IMR-90 (cell line): Measurements from ENCODE around the gene OPTN. TPM values are rescaled to one million over a fixed set of nuclear protein-coding genes. Genes with fewer than 3 reads are reported as not detected.

Source experiments
- ATAC-seq: fragments of 200-7000 bp; cut with Tn5 transposase; 2 replicates; pipeline ENCODE4 v1.9.1; 2020; ENCODE audit warnings: low read depth, mild to moderate bottlenecking, moderate library complexity
- BruUV-seq: library from RNA; stranded (reverse); fragments of 400-500 nt; replicated peaks from 2 replicates; lab custom pipeline; 2021; lab: Mats Ljungman, UMichigan
- CTCF ChIA-PET: fragments of 300-600 bp; formaldehyde crosslinking; extraction: SDS; loops from one replicate; lab custom pipeline; 2021; ENCODE audit warnings: antibody characterized with exemption; lab: Yijun Ruan, JAX
- POLR2A ChIA-PET: fragments of 300-600 bp; sonication (Branson Sonifier 250); formaldehyde crosslinking; loops from one replicate; lab custom pipeline; 2022; ENCODE audit warnings: antibody characterized with exemption; ENCODE audit not compliant: unreplicated experiment; lab: Charles Lee
- DNase-seq: peaks from one replicate; pipeline ENCODE4 v3.0.0; 2013
- H2AFZ ChIP-seq: replicated peaks from 2 replicates; pipeline ENCODE3; 2013; ENCODE audit warnings: low read length, mild to moderate bottlenecking; ENCODE audit not compliant: poor library complexity
- H2AK5ac ChIP-seq: 2 replicates; pipeline ENCODE4 v1.6.1; 2013; ENCODE audit warnings: low read depth, low read length, inconsistent platforms
- H2AK9ac ChIP-seq: replicated peaks from 2 replicates; pipeline ENCODE3; 2013; ENCODE audit warnings: mild to moderate bottlenecking, low read depth, low read length, moderate library complexity; ENCODE audit not compliant: poor library complexity
- H2BK120ac ChIP-seq: 2 replicates; pipeline ENCODE4 v1.6.1; 2013; ENCODE audit warnings: low read depth, low read length, inconsistent platforms
- H2BK15ac ChIP-seq: 3 replicates; pipeline ENCODE4 v1.6.1; 2013; ENCODE audit warnings: low read depth, low read length, inconsistent platforms
- H2BK20ac ChIP-seq: 2 replicates; pipeline ENCODE4 v1.6.1; 2013; ENCODE audit warnings: low read depth, mild to moderate bottlenecking, inconsistent platforms, low read length, moderate library complexity
- H2BK5ac ChIP-seq: 2 replicates; pipeline ENCODE4 v1.6.1; 2013; ENCODE audit warnings: mild to moderate bottlenecking, low read depth, low read length, inconsistent platforms; ENCODE audit not compliant: poor library complexity, severe bottlenecking
- H3K14ac ChIP-seq: replicated peaks from 2 replicates; pipeline ENCODE4 v1.6.1; 2013; ENCODE audit warnings: low read depth, low read length, inconsistent platforms
- H3K18ac ChIP-seq: 2 replicates; pipeline ENCODE4 v1.6.1; 2013; ENCODE audit warnings: low read depth, low read length, control low read depth
- H3K23ac ChIP-seq: 2 replicates; pipeline ENCODE4 v1.6.1; 2013; ENCODE audit warnings: low read depth, low read length, inconsistent platforms
- H3K27ac ChIP-seq: 2 replicates; pipeline ENCODE4 v1.5.1; 2013; ENCODE audit warnings: mild to moderate bottlenecking, control low read depth, low read length; ENCODE audit not compliant: insufficient read depth
- H3K27me3 ChIP-seq: 2 replicates; pipeline ENCODE4 v1.6.1; 2013; ENCODE audit warnings: low read length; ENCODE audit not compliant: control insufficient read depth, insufficient read depth
- H3K36me3 ChIP-seq: 2 replicates; pipeline ENCODE4 v1.6.1; 2013; ENCODE audit warnings: low read length, mixed read lengths; ENCODE audit not compliant: control insufficient read depth, insufficient read depth
- H3K4ac ChIP-seq: 2 replicates; pipeline ENCODE4 v1.6.1; 2013; ENCODE audit warnings: low read depth, low read length, inconsistent platforms
- H3K4me1 ChIP-seq: 2 replicates; pipeline ENCODE4 v1.6.1; 2013; ENCODE audit warnings: low read length, mixed read lengths; ENCODE audit not compliant: control insufficient read depth, insufficient read depth
- H3K4me2 ChIP-seq: 2 replicates; pipeline ENCODE4 v1.6.1; 2013; ENCODE audit warnings: low read depth, mild to moderate bottlenecking, control low read depth, low read length, moderate library complexity
- H3K4me3 ChIP-seq: 2 replicates; pipeline ENCODE4 v1.5.1; 2013; ENCODE audit warnings: low read depth, mild to moderate bottlenecking, control low read depth, low read length, moderate library complexity; ENCODE audit not compliant: insufficient read depth
- H3K56ac ChIP-seq: 2 replicates; pipeline ENCODE4 v1.6.1; 2013; ENCODE audit warnings: low read length, inconsistent platforms; ENCODE audit not compliant: insufficient read depth; ENCODE audit errors: extremely low read depth
- H3K79me1 ChIP-seq, 2 experiments: 2 replicates each; pipeline ENCODE4 v1.6.1; 2013; ENCODE audit warnings: low read length in 2 of 2, inconsistent platforms in 1 of 2, low read depth in 1 of 2
- H3K9ac ChIP-seq: 2 replicates; pipeline ENCODE4 v1.6.1; 2013; ENCODE audit warnings: low read depth, low read length, control low read depth
- H3K9me1 ChIP-seq: 2 replicates; pipeline ENCODE4 v1.6.1; 2013; ENCODE audit warnings: low read length, inconsistent platforms; ENCODE audit not compliant: insufficient read depth
- H3K9me3 ChIP-seq: 2 replicates; pipeline ENCODE4 v1.6.1; 2013; ENCODE audit warnings: low read length; ENCODE audit not compliant: control insufficient read depth, insufficient read depth
- H4K20me1 ChIP-seq: 2 replicates; pipeline ENCODE4 v1.6.1; 2013; ENCODE audit warnings: low read length, inconsistent platforms; ENCODE audit not compliant: insufficient read depth
- H4K5ac ChIP-seq: 2 replicates; pipeline ENCODE4 v1.6.1; 2013; ENCODE audit warnings: mild to moderate bottlenecking, low read depth, low read length, control low read depth
- H4K8ac ChIP-seq, 2 experiments: 2 replicates each; pipeline ENCODE4 v1.6.1; 2013; ENCODE audit warnings: low read depth in 2 of 2, low read length in 2 of 2, control low read depth in 1 of 2, inconsistent platforms in 1 of 2
- H4K91ac ChIP-seq: 2 replicates; pipeline ENCODE4 v1.6.1; 2013; ENCODE audit warnings: low read depth, low read length, inconsistent platforms; ENCODE audit not compliant: insufficient read depth
- NFE2L2 ChIP-seq: fragments of 150-350 bp; IDR thresholded peaks from 2 replicates; pipeline ENCODE4 v1.6.1; 2016; ENCODE audit warnings: low read depth, mild to moderate bottlenecking, low read length
- RAD21 ChIP-seq: IDR thresholded peaks from 2 replicates; pipeline ENCODE4 v1.6.1; 2012; ENCODE audit warnings: low read length, improper control_type of control experiment
- RFX5 ChIP-seq: IDR thresholded peaks from 2 replicates; pipeline ENCODE4 v1.8.0; 2012; ENCODE audit warnings: low read depth, mild to moderate bottlenecking, low read length, moderate library complexity
- WGBS, 2 experiments: methylation state at CpG; one replicate each; pipeline versions ENCODE4 v1.1.5 to v1.1.7; 2013; ENCODE audit warnings: missing lambda C conversion rate in 2 of 2; ENCODE audit not compliant: insufficient read length in 1 of 2; ENCODE audit errors: extremely low coverage in 2 of 2; 5-methylcytosine and 5-hydroxymethylcytosine counted together
- dilution Hi-C: fragments of 300-500 bp; cut with HindIII; formaldehyde crosslinking; loops from one replicate; pipeline ENCODE4 v1.14.3; 2018; ENCODE audit warnings: low sequenced_read_pairs; ENCODE audit not compliant: unreplicated experiment
- in situ Hi-C: fragments of 300-500 bp; cut with MboI; formaldehyde crosslinking; loops from 3 replicates; pipeline ENCODE4 v1.14.3; 2019; ENCODE audit warnings: low sequenced_read_pairs, inconsistent platforms, mixed read lengths
- intact Hi-C: fragments of 100-400 bp; cut with micrococcal nuclease; formaldehyde crosslinking; loops from 2 replicates; pipeline ENCODE4 v1.10.0; 2022
- polyA plus RNA-seq, 3 experiments: library from polyadenylated mRNA; depleted of rRNA; stranded (reverse); fragments of >200 nt; gene quantifications; 2 replicates each; pipeline ENCODE4 v1.2.3, GENCODE V29; 2012; ENCODE audit warnings: low replicate concordance in 1 of 3
- total RNA-seq: library from RNA; depleted of rRNA; stranded (reverse); fragments of >200 nt; gene quantifications from 2 replicates; pipeline ENCODE4 v1.2.3, GENCODE V29; 2012

Gene OPTN
- total and polyA plus RNA-seq, 2 of the 4 experiments (the other 2 are of a cell fraction): 34.8 to 41.4 TPM

DNA sequence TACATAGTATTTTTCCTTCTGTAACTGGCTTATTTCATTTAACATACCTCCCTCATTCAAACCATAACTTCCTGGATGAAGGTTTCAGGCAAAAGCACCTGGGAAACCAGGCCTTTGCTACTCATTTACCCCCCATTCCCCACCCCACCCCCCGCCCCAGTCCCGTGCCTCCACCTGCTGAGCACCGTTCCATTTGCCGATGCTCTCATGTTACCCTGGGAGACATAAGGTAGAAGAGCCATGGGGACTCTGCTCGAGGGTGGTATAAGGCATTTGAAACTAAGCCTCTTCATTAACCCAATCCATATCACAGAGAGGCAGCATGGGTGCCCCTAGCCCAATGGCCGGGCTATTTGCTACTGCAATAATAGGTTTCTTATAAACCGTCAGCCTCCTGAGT, 39.2 kb downstream of the OPTN start:
- Histone ChIP-seq H3K4me3 (no peak overlapping the region), H2BK20ac (no peak overlapping the region), H3K4ac (no peak overlapping the region), H2BK5ac (no peak overlapping the region), H3K18ac (no peak overlapping the region), H2AK5ac (no peak overlapping the region), H3K14ac (no peak overlapping the region), H2AK9ac (no peak overlapping the region), H3K4me2 (no peak overlapping the region), H4K5ac (no peak overlapping the region), H3K27ac (no peak overlapping the region), H4K91ac (no peak overlapping the region), H3K36me3 (peaks cover 37% of the 10 kb centered on the region), H2BK120ac (no peak overlapping the region), H4K8ac (no peak overlapping the region), H3K79me1 (no peaks in the 10 kb centered on the region), H4K20me1 (no peaks in the 10 kb centered on the region), H3K9me3 (no peaks in the 10 kb centered on the region), H3K56ac (no peak overlapping the region), H2AFZ (no peak overlapping the region), H3K23ac (no peak overlapping the region), H2BK15ac (no peak overlapping the region), H3K27me3 (no peaks in the 10 kb centered on the region), H3K4me1 (peaks cover 2% of the 10 kb centered on the region; the same call in 1 of the 2 replicates), H3K9me1 (no peaks in the 10 kb centered on the region), H3K9ac (no peak overlapping the region)
- DNase-seq (no peak), ATAC-seq (no peak)
- CTCF ChIA-PET: no interaction called here
- WGBS, 2 experiments: no CpG with 5 or more reads among the region's 7 CpGs
- TF ChIP-seq NFE2L2 (no peak), RFX5 (no peak), RAD21 (no peak)
- POLR2A ChIA-PET: no interaction called here
- no TSS peak for BruUV-seq
- in situ Hi-C loops (no loop called here), dilution Hi-C loops (no loop called here), intact Hi-C loops (no loop called here)
